Measurements from ENCODE around the gene TRIM21. TPM values are rescaled to one million over a fixed set of nuclear protein-coding genes. Genes with fewer than 3 reads are reported as not detected.
A peak's percentile ranks its signal among the peaks of the same experiment; 100 is the strongest.

The TRIM21 gene
- total and polyA plus RNA-seq, 9 of the 15 experiments (the other 6 are each of a cell fraction or from before 2014, with no cell fraction given), result 9.2 to 21.1 (median 10.8) TPM

DNA sequence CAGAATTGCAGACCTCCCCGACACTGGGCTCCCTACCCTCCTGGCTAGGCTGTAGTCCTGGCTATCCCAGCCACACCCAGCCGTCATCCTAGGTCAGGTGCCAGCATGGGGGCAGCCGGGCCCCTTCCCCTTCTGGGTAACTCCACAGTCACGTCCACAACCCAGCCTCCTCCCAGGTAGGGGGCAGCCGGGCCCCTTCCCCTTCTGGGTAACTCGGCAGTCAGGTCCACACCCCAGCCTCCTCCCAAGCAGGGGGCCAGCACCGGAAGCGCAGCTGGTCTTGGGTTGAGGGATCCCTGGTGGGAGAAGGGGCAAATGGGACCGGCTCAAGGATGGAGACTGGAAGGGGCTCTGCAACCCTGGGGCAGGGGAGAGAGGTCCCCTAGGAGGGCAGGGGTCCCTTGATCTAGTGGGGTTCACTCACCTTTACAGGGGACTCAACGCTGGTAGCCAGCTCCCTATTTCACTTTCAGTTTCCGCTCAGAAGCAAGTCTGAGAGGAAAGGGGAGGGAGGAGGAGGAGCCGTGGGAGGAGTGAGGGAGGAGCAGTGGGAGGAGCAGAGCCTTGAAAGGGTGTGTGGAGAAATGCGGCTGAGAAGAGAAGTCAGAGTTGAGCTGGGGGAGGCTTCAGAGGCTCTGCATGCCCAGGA, at the start of gene TRIM21 (continued):
- TF ChIP-seq, protein P1, sequence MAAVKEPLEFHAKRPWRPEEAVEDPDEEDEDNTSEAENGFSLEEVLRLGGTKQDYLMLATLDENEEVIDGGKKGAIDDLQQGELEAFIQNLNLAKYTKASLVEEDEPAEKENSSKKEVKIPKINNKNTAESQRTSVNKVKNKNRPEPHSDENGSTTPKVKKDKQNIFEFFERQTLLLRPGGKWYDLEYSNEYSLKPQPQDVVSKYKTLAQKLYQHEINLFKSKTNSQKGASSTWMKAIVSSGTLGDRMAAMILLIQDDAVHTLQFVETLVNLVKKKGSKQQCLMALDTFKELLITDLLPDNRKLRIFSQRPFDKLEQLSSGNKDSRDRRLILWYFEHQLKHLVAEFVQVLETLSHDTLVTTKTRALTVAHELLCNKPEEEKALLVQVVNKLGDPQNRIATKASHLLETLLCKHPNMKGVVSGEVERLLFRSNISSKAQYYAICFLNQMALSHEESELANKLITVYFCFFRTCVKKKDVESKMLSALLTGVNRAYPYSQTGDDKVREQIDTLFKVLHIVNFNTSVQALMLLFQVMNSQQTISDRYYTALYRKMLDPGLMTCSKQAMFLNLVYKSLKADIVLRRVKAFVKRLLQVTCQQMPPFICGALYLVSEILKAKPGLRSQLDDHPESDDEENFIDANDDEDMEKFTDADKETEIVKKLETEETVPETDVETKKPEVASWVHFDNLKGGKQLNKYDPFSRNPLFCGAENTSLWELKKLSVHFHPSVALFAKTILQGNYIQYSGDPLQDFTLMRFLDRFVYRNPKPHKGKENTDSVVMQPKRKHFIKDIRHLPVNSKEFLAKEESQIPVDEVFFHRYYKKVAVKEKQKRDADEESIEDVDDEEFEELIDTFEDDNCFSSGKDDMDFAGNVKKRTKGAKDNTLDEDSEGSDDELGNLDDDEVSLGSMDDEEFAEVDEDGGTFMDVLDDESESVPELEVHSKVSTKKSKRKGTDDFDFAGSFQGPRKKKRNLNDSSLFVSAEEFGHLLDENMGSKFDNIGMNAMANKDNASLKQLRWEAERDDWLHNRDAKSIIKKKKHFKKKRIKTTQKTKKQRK (IDR thresholded peaks at IDR 0.05; ENCODE audit: borderline replicate concordance, low read depth, low read length), result no peak
- TF ChIP-seq SP2 (IDR thresholded peaks at IDR 0.05; ENCODE audit: extremely low read depth, low read depth, low read length, poor library complexity, severe bottlenecking), result no peak
- TF ChIP-seq SMARCE1 (IDR thresholded peaks at IDR 0.05), result peak; percentile 54; the same call in 1 of the 2 replicates
- TF ChIP-seq, protein P2, sequence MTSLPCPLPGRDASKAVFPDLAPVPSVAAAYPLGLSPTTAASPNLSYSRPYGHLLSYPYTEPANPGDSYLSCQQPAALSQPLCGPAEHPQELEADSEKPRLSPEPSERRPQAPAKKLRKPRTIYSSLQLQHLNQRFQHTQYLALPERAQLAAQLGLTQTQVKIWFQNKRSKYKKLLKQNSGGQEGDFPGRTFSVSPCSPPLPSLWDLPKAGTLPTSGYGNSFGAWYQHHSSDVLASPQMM (CRISPR knock-in tag; IDR thresholded peaks at IDR 0.05), result no peak
- TF ChIP-seq CREBBP (IDR thresholded peaks at IDR 0.05; ENCODE audit: low read depth, low read length), result no peak
- TF ChIP-seq, protein P3, sequence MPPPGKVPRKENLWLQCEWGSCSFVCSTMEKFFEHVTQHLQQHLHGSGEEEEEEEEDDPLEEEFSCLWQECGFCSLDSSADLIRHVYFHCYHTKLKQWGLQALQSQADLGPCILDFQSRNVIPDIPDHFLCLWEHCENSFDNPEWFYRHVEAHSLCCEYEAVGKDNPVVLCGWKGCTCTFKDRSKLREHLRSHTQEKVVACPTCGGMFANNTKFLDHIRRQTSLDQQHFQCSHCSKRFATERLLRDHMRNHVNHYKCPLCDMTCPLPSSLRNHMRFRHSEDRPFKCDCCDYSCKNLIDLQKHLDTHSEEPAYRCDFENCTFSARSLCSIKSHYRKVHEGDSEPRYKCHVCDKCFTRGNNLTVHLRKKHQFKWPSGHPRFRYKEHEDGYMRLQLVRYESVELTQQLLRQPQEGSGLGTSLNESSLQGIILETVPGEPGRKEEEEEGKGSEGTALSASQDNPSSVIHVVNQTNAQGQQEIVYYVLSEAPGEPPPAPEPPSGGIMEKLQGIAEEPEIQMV (tag; conservative IDR thresholded peaks at IDR 0.05; ENCODE audit: low read depth), result no peak
- TF ChIP-seq ZNF408 (CRISPR knock-in tag; IDR thresholded peaks at IDR 0.05; ENCODE audit: low read depth), result no peak
- no peak for TF ChIP-seq FOXA1 (IDR thresholded peaks at IDR 0.05; ENCODE audit: borderline replicate concordance)
- no peak for TF ChIP-seq TAL1 (IDR thresholded peaks at IDR 0.05)
- TF ChIP-seq ZNF384 (IDR thresholded peaks at IDR 0.05; ENCODE audit: low read depth, low read length), result no peak
- TF ChIP-seq PHTF2 (CRISPR knock-in tag; IDR thresholded peaks at IDR 0.05), result no peak
- TF ChIP-seq ZNF584 (CRISPR knock-in tag; IDR thresholded peaks at IDR 0.05; ENCODE audit: low read depth), result no peak
- TF ChIP-seq, protein P4, sequence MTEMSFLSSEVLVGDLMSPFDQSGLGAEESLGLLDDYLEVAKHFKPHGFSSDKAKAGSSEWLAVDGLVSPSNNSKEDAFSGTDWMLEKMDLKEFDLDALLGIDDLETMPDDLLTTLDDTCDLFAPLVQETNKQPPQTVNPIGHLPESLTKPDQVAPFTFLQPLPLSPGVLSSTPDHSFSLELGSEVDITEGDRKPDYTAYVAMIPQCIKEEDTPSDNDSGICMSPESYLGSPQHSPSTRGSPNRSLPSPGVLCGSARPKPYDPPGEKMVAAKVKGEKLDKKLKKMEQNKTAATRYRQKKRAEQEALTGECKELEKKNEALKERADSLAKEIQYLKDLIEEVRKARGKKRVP (CRISPR knock-in tag; IDR thresholded peaks at IDR 0.05), result peak; percentile 26; the same call in 1 of the 2 replicates
- TF ChIP-seq NCOA2 (IDR thresholded peaks at IDR 0.05; ENCODE audit: partially characterized antibody in 2 of 2), result no peak
- TF ChIP-seq, protein P5, sequence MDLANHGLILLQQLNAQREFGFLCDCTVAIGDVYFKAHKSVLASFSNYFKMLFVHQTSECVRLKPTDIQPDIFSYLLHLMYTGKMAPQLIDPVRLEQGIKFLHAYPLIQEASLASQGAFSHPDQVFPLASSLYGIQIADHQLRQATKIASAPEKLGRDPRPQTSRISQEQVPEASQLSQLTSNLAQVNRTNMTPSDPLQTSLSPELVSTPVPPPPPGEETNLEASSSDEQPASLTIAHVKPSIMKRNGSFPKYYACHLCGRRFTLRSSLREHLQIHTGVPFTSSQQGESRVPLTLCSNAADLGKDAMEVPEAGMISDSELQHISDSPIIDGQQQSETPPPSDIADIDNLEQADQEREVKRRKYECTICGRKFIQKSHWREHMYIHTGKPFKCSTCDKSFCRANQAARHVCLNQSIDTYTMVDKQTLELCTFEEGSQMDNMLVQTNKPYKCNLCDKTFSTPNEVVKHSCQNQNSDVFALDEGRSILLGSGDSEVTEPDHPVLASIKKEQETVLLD (IDR thresholded peaks at IDR 0.05), result 0 out of 2 replicates have a peak, but pooled peaks have one; percentile 42
- no peak for TF ChIP-seq TARDBP (IDR thresholded peaks at IDR 0.05)
- no peak for TF ChIP-seq ZNF143 (CRISPR knock-in tag; IDR thresholded peaks at IDR 0.05)
- peak; percentile 88; the same call in 1 of the 2 replicates for TF ChIP-seq IRF2 (CRISPR knock-in tag; IDR thresholded peaks at IDR 0.05)
- no peak for TF ChIP-seq ZNF140 (CRISPR knock-in tag; IDR thresholded peaks at IDR 0.05)
- TF ChIP-seq GTF2F1 (IDR thresholded peaks at IDR 0.05; ENCODE audit: low read depth, low read length), result no peak
- TF ChIP-seq CHD2 (IDR thresholded peaks at IDR 0.05; ENCODE audit: low read depth, low read length), result no peak
